ENCODE measurements around the gene ADPRH. TPM values are rescaled to one million over a fixed set of nuclear protein-coding genes. Genes with fewer than 3 reads are reported as not detected.

The ADPRH gene
- total RNA-seq, 1 experiment from 2014 or later: 4.7 TPM

DNA sequence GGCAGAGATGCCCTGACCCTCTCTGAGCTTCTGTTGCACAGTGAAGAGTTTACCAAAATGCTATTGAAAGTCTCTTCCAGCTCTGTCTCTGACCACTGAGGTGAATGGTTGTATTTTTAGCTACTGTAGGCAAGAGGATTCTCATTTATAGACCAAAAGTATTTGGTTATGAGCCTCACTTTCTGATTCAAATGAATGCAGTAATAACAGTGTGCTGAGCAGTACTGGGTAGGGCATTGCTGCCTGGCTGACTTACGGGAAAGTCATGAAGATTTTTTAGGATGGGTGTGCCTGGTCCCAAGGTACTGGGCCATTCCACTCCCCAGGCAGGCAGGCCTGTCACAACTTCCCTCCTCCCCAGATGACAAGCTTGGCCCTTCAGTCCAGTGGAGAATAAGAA is 33.9 kb downstream of the ADPRH start:
- DNase-seq (no peak), ATAC-seq (no peak)
- Histone ChIP-seq H3K9me2 (replicated peaks; ENCODE audit: low read length) (no peaks in the 10 kb centered on the region), H2AFZ (ENCODE audit: low read length) (no peak overlapping the region), H3K9me3 (ENCODE audit: low read length) (no peaks in the 10 kb centered on the region), H3K9ac (ENCODE audit: low read length) (no peak overlapping the region), H4K20me1 (ENCODE audit: low read length) (no peaks in the 10 kb centered on the region), H3K27me3 (ENCODE audit: low read length) (no peaks in the 10 kb centered on the region), H3K27ac (ENCODE audit: low read length) (no peak overlapping the region), H3K4me1 (ENCODE audit: insufficient read depth, low read length) (no peaks in the 10 kb centered on the region), H3F3A (ENCODE audit: low read length, unreplicated experiment) (no peaks in the 10 kb centered on the region), H3K4me3 (ENCODE audit: low read length) (no peak overlapping the region), H3K4me2 (ENCODE audit: low read length) (no peak overlapping the region), H3K36me3 (ENCODE audit: low read depth, low read length) (no peaks in the 10 kb centered on the region), H3K79me2 (ENCODE audit: low read length) (no peaks in the 10 kb centered on the region)
- POLR2A ChIA-PET (ENCODE audit: unreplicated experiment): no interaction called here
- intact Hi-C loops (cut with micrococcal nuclease): no loop called here
- CTCF ChIA-PET: no interaction called here
- BruUV-seq (replicated peaks): no TSS peak
- no peak for TF ChIP-seq EZH2 (IDR thresholded peaks at IDR 0.05; ENCODE audit: low read length, unreplicated experiment)
- no peak for TF ChIP-seq EZH2phosphoT487 (IDR thresholded peaks at IDR 0.05; ENCODE audit: borderline replicate concordance, low read length)
- TF ChIP-seq CTCF (conservative IDR thresholded peaks at IDR 0.05; ENCODE audit: low read depth, low read length): no peak

DNA sequence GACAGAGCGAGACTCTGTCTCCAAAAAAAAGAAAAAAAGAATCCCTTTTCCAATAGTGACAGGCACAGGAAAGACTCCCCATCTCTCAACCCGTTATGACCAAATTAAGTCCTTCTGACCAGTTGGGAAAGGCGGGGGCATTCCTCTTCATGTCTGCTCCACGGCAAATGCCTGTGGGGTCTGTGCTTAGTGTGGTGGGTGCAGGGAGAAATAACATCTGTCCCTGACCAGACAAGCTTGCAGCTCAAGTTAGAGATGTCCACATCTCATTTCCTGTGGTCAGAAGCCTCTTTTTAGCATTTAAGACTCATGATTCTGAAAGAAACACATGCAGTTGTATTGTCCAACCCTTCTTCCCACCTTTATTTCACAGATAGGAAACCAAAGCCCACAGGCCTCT is 34.6 kb downstream of the ADPRH start:
- Histone ChIP-seq H3K27me3 (ENCODE audit: low read length) (no peaks in the 10 kb centered on the region), H3K4me2 (ENCODE audit: low read length) (no peak overlapping the region), H3F3A (ENCODE audit: low read length, unreplicated experiment) (no peaks in the 10 kb centered on the region), H4K20me1 (ENCODE audit: low read length) (no peaks in the 10 kb centered on the region), H3K36me3 (ENCODE audit: low read depth, low read length) (no peaks in the 10 kb centered on the region), H2AFZ (ENCODE audit: low read length) (no peak overlapping the region), H3K9me2 (replicated peaks; ENCODE audit: low read length) (no peaks in the 10 kb centered on the region), H3K9ac (ENCODE audit: low read length) (no peak overlapping the region), H3K27ac (ENCODE audit: low read length) (no peak overlapping the region), H3K4me3 (ENCODE audit: low read length) (no peak overlapping the region), H3K4me1 (ENCODE audit: insufficient read depth, low read length) (peaks cover 4% of the 10 kb centered on the region), H3K9me3 (ENCODE audit: low read length) (no peaks in the 10 kb centered on the region), H3K79me2 (ENCODE audit: low read length) (no peaks in the 10 kb centered on the region)
- ChIA-PET POLR2A (ENCODE audit: unreplicated experiment) (no interaction called here), CTCF (no interaction called here)
- BruUV-seq (replicated peaks): no TSS peak
- intact Hi-C loops (cut with micrococcal nuclease): no loop called here
- no peak for DNase-seq
- TF ChIP-seq EZH2phosphoT487 (IDR thresholded peaks at IDR 0.05; ENCODE audit: borderline replicate concordance, low read length) (no peak), CTCF (conservative IDR thresholded peaks at IDR 0.05; ENCODE audit: low read depth, low read length) (no peak), EZH2 (IDR thresholded peaks at IDR 0.05; ENCODE audit: low read length, unreplicated experiment) (no peak)
- ATAC-seq: no peak

- Histone ChIP-seq H3K4me3 (ENCODE audit: low read length) (no peak overlapping the region), H3K27ac (ENCODE audit: low read length) (no peak overlapping the region), H3K9ac (ENCODE audit: low read length) (no peak overlapping the region), H3F3A (ENCODE audit: low read length, unreplicated experiment) (no peaks in the 10 kb centered on the region), H3K9me2 (replicated peaks; ENCODE audit: low read length) (no peaks in the 10 kb centered on the region), H3K4me2 (ENCODE audit: low read length) (no peak overlapping the region), H3K27me3 (ENCODE audit: low read length) (no peaks in the 10 kb centered on the region), H2AFZ (ENCODE audit: low read length) (no peak overlapping the region), H3K9me3 (ENCODE audit: low read length) (no peaks in the 10 kb centered on the region), H3K36me3 (ENCODE audit: low read depth, low read length) (no peaks in the 10 kb centered on the region), H4K20me1 (ENCODE audit: low read length) (no peaks in the 10 kb centered on the region), H3K4me1 (ENCODE audit: insufficient read depth, low read length) (peaks cover 13% of the 10 kb centered on the region), H3K79me2 (ENCODE audit: low read length) (no peaks in the 10 kb centered on the region)
- intact Hi-C loops (cut with micrococcal nuclease): no loop called here
- ChIA-PET POLR2A (ENCODE audit: unreplicated experiment) (no interaction called here), CTCF (no interaction called here)
- ATAC-seq (no peak), DNase-seq (no peak)
- BruUV-seq (replicated peaks): no TSS peak
- TF ChIP-seq CTCF (conservative IDR thresholded peaks at IDR 0.05; ENCODE audit: low read depth, low read length) (no peak), EZH2phosphoT487 (IDR thresholded peaks at IDR 0.05; ENCODE audit: borderline replicate concordance, low read length) (no peak), EZH2 (IDR thresholded peaks at IDR 0.05; ENCODE audit: low read length, unreplicated experiment) (no peak)
Measured at GRCh38 chr3:119616056-119616455, 36.8 kb downstream of the ADPRH start.

Data from PC-3 (cell line).